SK-N-SH (cell line): ENCODE measurements around the gene DNMT3B. TPM values are rescaled to one million over a fixed set of nuclear protein-coding genes. Genes with fewer than 3 reads are reported as not detected.

Source experiments
- CTCF ChIA-PET: fragments of 300-600, 350-600 bp; formaldehyde crosslinking; extraction: SDS; loops from one replicate; lab custom pipeline; 2021; lab: Yijun Ruan, JAX
- POLR2A ChIA-PET: fragments of 350-600 bp; sonication (Branson Sonifier 250); formaldehyde crosslinking; extraction: SDS; loops from one replicate; lab custom pipeline; 2020; ENCODE audit warnings: antibody characterized with exemption, inconsistent platforms; lab: Yijun Ruan, JAX
- DNase-seq: peaks from one replicate; pipeline ENCODE4 v3.0.0; 2012
- H2AFZ ChIP-seq: fragments of 200-600 bp; sonication (generic); 2 replicates; pipeline ENCODE4 v1.8.1; 2016; ENCODE audit warnings: antibody characterized with exemption, mild to moderate bottlenecking, low read depth
- H3F3A ChIP-seq: fragments of 200-600 bp; sonication (generic); replicated peaks from 2 replicates; pipeline ENCODE3; 2016; ENCODE audit warnings: antibody characterized with exemption, mild to moderate bottlenecking; ENCODE audit not compliant: insufficient read depth
- H3K27ac ChIP-seq, 2 experiments: fragments of 200-500 bp in 1 of 2; fragments of 200-600 bp in 1 of 2; sonication (Bioruptor generic) in 1 of 2; sonication (generic), shearing (Covaris generic) in 1 of 2; 2 replicates each; pipeline versions ENCODE4 v1.5.1 to v1.6.1; 2014 to 2016; ENCODE audit warnings: low read depth in 2 of 2, inconsistent platforms in 1 of 2, low read length in 1 of 2, mild to moderate bottlenecking in 1 of 2, mixed read lengths in 1 of 2
- H3K27me3 ChIP-seq: fragments of 200-600 bp; sonication (generic), shearing (Covaris generic); 2 replicates; pipeline ENCODE4 v1.6.1; 2016; ENCODE audit warnings: mixed run types; ENCODE audit not compliant: insufficient read depth
- H3K36me3 ChIP-seq, 2 experiments: fragments of 200-500 bp in 1 of 2; fragments of 200-600 bp in 1 of 2; sonication (Bioruptor generic) in 1 of 2; sonication (generic) in 1 of 2; replicated peaks in 1 of 2; 2 replicates each; pipeline versions ENCODE3 to v1.5.1; 2014 to 2016; ENCODE audit warnings: low read length in 1 of 2, mild to moderate bottlenecking in 1 of 2; ENCODE audit not compliant: insufficient read depth in 2 of 2, control insufficient read depth in 1 of 2
- H3K4me1 ChIP-seq, 2 experiments: fragments of 200-500 bp in 1 of 2; fragments of 200-600 bp in 1 of 2; sonication (Bioruptor generic) in 1 of 2; sonication (generic), shearing (Covaris generic) in 1 of 2; 2 replicates each; pipeline versions ENCODE4 v1.5.1 to v1.6.1; 2014 to 2016; ENCODE audit warnings: low read depth in 1 of 2, low read length in 1 of 2, mixed run types in 1 of 2; ENCODE audit not compliant: insufficient read depth in 2 of 2, control insufficient read depth in 1 of 2
- H3K4me2 ChIP-seq: fragments of 200-600 bp; sonication (generic), shearing (Covaris generic); 2 replicates; pipeline ENCODE4 v1.6.1; 2017; ENCODE audit warnings: mixed run types
- H3K4me3 ChIP-seq, 2 experiments: fragments of 200-500 bp in 1 of 2; fragments of 200-600 bp in 1 of 2; sonication (Bioruptor generic) in 1 of 2; sonication (generic), shearing (Covaris generic) in 1 of 2; 2 replicates each; pipeline versions ENCODE4 v1.5.1 to v1.8.1; 2014 to 2016; ENCODE audit warnings: low read depth in 2 of 2, inconsistent platforms in 1 of 2, low read length in 1 of 2, mild to moderate bottlenecking in 1 of 2, mixed read lengths in 1 of 2, moderate library complexity in 1 of 2
- H3K79me2 ChIP-seq: fragments of 200-600 bp; sonication (generic); 2 replicates; pipeline ENCODE4 v1.8.1; 2017; ENCODE audit warnings: mild to moderate bottlenecking; ENCODE audit not compliant: insufficient read depth
- H3K9ac ChIP-seq: fragments of 200-600 bp; sonication (generic); 2 replicates; pipeline ENCODE4 v1.6.1; 2017; ENCODE audit warnings: mixed run types
- H3K9me2 ChIP-seq: fragments of 200-600 bp; sonication (generic); 2 replicates; pipeline ENCODE4 v1.6.1; 2017; ENCODE audit warnings: mixed run types
- H3K9me3 ChIP-seq: fragments of 200-600 bp; sonication (generic); 2 replicates; pipeline ENCODE4 v1.6.1; 2017; ENCODE audit warnings: mixed run types, mild to moderate bottlenecking, moderate library complexity
- H4K20me1 ChIP-seq: fragments of 200-600 bp; sonication (generic); 2 replicates; pipeline ENCODE4 v1.6.1; 2017; ENCODE audit warnings: mild to moderate bottlenecking, mixed run types; ENCODE audit not compliant: insufficient read depth
- CTCF ChIP-seq: fragments of 200-600 bp; sonication (generic); IDR thresholded peaks from 2 replicates; pipeline ENCODE4 v1.6.1; 2017; ENCODE audit warnings: antibody characterized with exemption, mild to moderate bottlenecking, moderate library complexity
- ELF1 ChIP-seq: IDR thresholded peaks from 2 replicates; pipeline ENCODE4 v1.4.0; 2012
- FOSL2 ChIP-seq: IDR thresholded peaks from 2 replicates; pipeline ENCODE4 v1.4.0; 2012; ENCODE audit warnings: low read depth, mild to moderate bottlenecking, moderate library complexity, borderline replicate concordance
- FOXJ3 ChIP-seq: sonication (generic); formaldehyde crosslinking; IDR thresholded peaks from 2 replicates; pipeline ENCODE4 v1.5.1; 2020; ENCODE audit warnings: mild to moderate bottlenecking, missing genetic modification reagents
- GATA2 ChIP-seq: sonication (generic); formaldehyde crosslinking; IDR thresholded peaks from 2 replicates; pipeline ENCODE4 v1.5.0; 2020; ENCODE audit warnings: mild to moderate bottlenecking, missing genetic modification reagents
- IRF3 ChIP-seq: fragments of 150-350 bp; IDR thresholded peaks from 2 replicates; pipeline ENCODE4 v1.6.1; 2016; ENCODE audit warnings: mild to moderate bottlenecking, low read depth, low read length
- MAX ChIP-seq: IDR thresholded peaks from 2 replicates; pipeline ENCODE4 v1.4.0; 2012; ENCODE audit warnings: low read depth
- MEF2A ChIP-seq: IDR thresholded peaks from 2 replicates; pipeline ENCODE4 v1.4.0; 2012; ENCODE audit warnings: low read depth, borderline replicate concordance
- NRF1 ChIP-seq: IDR thresholded peaks from 2 replicates; pipeline ENCODE4 v1.6.1; 2012; ENCODE audit warnings: low read depth, mild to moderate bottlenecking, low read length
- POLR2AphosphoS5 ChIP-seq: IDR thresholded peaks from 2 replicates; pipeline ENCODE4 v1.6.1; 2012; ENCODE audit warnings: low read depth, low read length
- RCOR1 ChIP-seq: fragments of 150-350 bp; IDR thresholded peaks from 2 replicates; pipeline ENCODE4 v1.6.1; 2017; ENCODE audit warnings: antibody characterized with exemption, low read length
- REST ChIP-seq: IDR thresholded peaks from 2 replicates; pipeline ENCODE4 v1.6.1; 2012; ENCODE audit warnings: mild to moderate bottlenecking, low read depth, low read length, moderate library complexity
- RXRA ChIP-seq: IDR thresholded peaks from 2 replicates; pipeline ENCODE4 v1.4.0; 2012; ENCODE audit warnings: low read depth, mild to moderate bottlenecking, borderline replicate concordance
- TAF1 ChIP-seq: IDR thresholded peaks from 2 replicates; pipeline ENCODE4 v1.6.1; 2012; ENCODE audit warnings: low read depth, mild to moderate bottlenecking, low read length, moderate library complexity, borderline replicate concordance
- TCF12 ChIP-seq: IDR thresholded peaks from 2 replicates; pipeline ENCODE4 v1.4.0; 2012
- TEAD4 ChIP-seq: IDR thresholded peaks from 2 replicates; pipeline ENCODE4 v1.4.0; 2012; ENCODE audit warnings: mild to moderate bottlenecking, borderline replicate concordance; ENCODE audit not compliant: insufficient read depth
- USF1 ChIP-seq: IDR thresholded peaks from 2 replicates; pipeline ENCODE4 v1.4.0; 2012; ENCODE audit warnings: low read depth, borderline replicate concordance
- USF2 ChIP-seq: fragments of 150-350 bp; IDR thresholded peaks from 2 replicates; pipeline ENCODE4 v1.6.1; 2017; ENCODE audit warnings: antibody characterized with exemption, low read length, low read depth, borderline replicate concordance
- YY1 ChIP-seq: IDR thresholded peaks from 2 replicates; pipeline ENCODE4 v1.4.0; 2012; ENCODE audit warnings: low read depth, mild to moderate bottlenecking
- ZBTB33 ChIP-seq: IDR thresholded peaks from 2 replicates; pipeline ENCODE4 v1.4.0; 2012; ENCODE audit warnings: low read depth, borderline replicate concordance
- WGBS: methylation state at CpG from one replicate; pipeline ENCODE4 v1.1.6; 2017; ENCODE audit warnings: low lambda C conversion rate; 5-methylcytosine and 5-hydroxymethylcytosine counted together
- polyA plus RNA-seq, 3 experiments: library from polyadenylated mRNA; depleted of rRNA; stranded (reverse); fragments of >200 nt; gene quantifications; 2 replicates each; pipeline ENCODE4 v1.2.3, GENCODE V29; 2012

DNMT3B gene
- polyA plus RNA-seq, 1 of the 3 experiments (the other 2 are of a cell fraction) = 2.2 TPM

- POLR2A ChIA-PET = no interaction called here
- CTCF ChIA-PET = no interaction called here
- no peak overlapping the region for H3K9ac ChIP-seq
Observed at GRCh38 chr20:32731882-32732266, 30.3 kb upstream of the DNMT3B start.

More at GRCh38 chr20:32731882-32732266, 30.3 kb upstream of the DNMT3B start:
- H3K27me3 ChIP-seq = no peaks in the 10 kb centered on the region
- peaks cover 0 to 7% of the 10 kb centered on the region in 2 experiments for H3K36me3 ChIP-seq
- H3K9me3 ChIP-seq = no peaks in the 10 kb centered on the region
- DNase-seq = no peak
- H3K79me2 ChIP-seq = peaks cover 29% of the 10 kb centered on the region; the same call in 1 of the 2 replicates
- H3K4me3 ChIP-seq = no peak overlapping the region
- H2AFZ ChIP-seq = no peak overlapping the region
- no peaks in the 10 kb centered on the region for H4K20me1 ChIP-seq
- peaks cover 13% of the 10 kb centered on the region for H3F3A ChIP-seq
- no peak overlapping the region for H3K4me2 ChIP-seq
- peaks cover 0 to 3% of the 10 kb centered on the region in 2 experiments; a peak in 1 of 4 replicates for H3K4me1 ChIP-seq
- H3K9me2 ChIP-seq = no peaks in the 10 kb centered on the region
- H3K27ac ChIP-seq = no peak overlapping the region
- TF ChIP-seq GATA2 (no peak), TAF1 (no peak), IRF3 (no peak), MEF2A (no peak), YY1 (no peak), MAX (no peak), FOXJ3 (CRISPR knock-in tag) (no peak), ELF1 (no peak), RCOR1 (no peak), POLR2AphosphoS5 (no peak), CTCF (no peak), USF2 (no peak), RXRA (no peak), USF1 (no peak), NRF1 (no peak), FOSL2 (no peak), TEAD4 (no peak), ZBTB33 (no peak), TCF12 (no peak), REST (no peak)
- WGBS = 85% methylated on average over 4 of the region's 4 CpGs
